NCI-H345 treated with DMSO at 0.1 percent for 48 hours (cell line): ENCODE results near the gene GPR139.

Experiments used
- DNase-seq: peaks from one replicate; lab custom pipeline; 2025; ENCODE audit not compliant: unreplicated experiment; lab: John Stamatoyannopoulos, UW

GPR139 gene

GRCh38 chr16:20073203-20074098 is at the start of gene GPR139:
Gene GPR139 (minus strand): TSS chr16:20073890. CDS start chr16:20073616, 274 bp downstream.
- no peak for DNase-seq

DNA sequence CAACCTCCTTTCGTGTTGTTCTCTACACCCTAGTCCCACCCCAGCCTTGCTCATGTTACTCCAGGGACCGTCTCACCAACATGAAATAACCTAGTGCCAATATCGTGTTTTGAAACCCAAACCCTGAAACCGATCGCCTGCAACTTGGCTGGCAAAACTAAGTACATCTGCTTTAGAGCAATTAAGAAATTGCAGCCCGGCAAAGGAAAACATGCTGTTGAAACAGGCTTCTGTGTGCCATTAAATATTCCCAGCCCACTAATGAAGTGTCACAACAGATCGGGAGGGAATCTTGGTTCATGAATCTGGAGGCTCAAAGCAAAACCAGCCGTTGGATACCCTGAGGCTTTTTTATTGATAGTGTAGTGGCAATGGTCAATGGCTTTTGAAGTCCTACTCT is 48.3 kb upstream of the GPR139 start:
- DNase-seq = no peak

DNA sequence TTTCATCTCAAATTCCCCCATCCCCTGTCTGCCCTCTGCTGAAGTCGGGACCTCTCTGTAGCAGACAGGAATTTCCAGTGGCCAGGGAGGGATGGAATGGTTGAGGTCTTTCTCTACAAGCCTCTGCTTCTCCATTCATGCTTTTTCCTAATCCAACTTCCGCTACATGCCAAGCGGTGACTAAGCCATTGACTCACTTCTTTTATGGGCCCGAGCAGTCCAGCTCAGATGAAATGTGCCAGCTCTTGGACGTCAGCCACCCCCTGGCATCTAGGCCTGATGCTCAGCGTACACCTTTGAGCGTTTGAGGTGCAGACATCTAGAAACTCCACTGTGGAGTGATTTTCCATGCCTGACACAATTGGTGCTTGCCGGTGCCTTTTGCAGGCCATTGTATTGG is 40.7 kb upstream of the GPR139 start:
- no peak for DNase-seq

GRCh38 chr16:20111143-20111542 is 37.5 kb upstream of the GPR139 start:
- DNase-seq = no peak

- DNase-seq = no peak
Observed at GRCh38 chr16:20107083-20107482, 33.4 kb upstream of the GPR139 start.

- DNase-seq = no peak
Observed at GRCh38 chr16:20104563-20105183, 31.0 kb upstream of the GPR139 start.

- no peak for DNase-seq
Observed at GRCh38 chr16:20102521-20102920, 28.8 kb upstream of the GPR139 start.

DNA sequence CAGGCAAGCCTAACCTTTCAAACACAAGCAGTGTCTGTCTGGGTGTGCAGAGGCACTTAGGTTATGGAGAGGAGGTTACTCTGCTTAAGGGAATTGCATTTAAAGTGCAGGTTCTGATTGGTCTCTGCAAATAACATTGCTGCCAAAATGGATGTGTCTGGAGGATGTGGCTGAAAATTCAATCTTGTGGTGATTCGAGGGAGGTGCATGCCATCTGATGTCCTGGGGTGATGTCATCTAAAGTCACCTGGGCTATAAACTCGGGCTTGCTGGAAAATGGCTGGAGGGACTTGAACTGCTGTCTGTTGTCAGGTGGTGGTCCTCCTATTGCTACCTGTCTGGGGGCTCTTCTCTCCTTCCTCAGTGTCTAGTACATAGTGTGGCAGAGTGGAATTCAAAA is 28.3 kb upstream of the GPR139 start:
- no peak for DNase-seq

- DNase-seq = no peak
Observed at GRCh38 chr16:20099375-20099774, 25.7 kb upstream of the GPR139 start.

GRCh38 chr16:20094157-20094556 is 20.5 kb upstream of the GPR139 start:
- no peak for DNase-seq

GRCh38 chr16:20089246-20089965 is 15.7 kb upstream of the GPR139 start:
- no peak for DNase-seq

DNA sequence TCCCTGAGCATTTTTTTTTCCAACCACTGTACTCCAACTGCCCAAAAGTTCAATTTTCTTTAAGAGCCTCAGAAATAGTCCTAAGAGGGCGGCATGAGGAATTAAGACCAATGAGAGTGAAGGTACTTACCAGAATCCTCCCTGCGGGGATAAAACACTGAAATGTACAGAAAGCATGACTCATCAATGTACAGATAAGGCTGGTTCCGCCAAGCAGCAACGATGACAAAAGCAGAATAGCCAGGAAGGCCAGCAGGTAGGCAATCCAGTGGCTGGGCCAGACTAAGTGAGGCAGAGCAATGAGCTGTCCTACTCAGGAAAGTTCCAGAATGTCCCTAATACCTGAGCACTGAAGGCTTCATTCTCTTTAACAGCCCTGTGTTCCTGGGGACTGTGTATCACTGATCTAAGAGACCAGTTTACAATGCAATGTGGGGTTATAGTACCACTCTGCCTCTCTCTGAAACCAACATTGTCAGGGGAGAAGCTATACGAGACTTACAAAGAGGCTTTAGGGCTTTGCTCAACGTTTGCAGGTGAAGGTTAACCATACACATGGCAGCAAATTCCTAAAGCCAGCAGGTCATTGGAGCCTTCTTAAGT is 11.0 kb upstream of the GPR139 start:
- DNase-seq = no peak

DNA sequence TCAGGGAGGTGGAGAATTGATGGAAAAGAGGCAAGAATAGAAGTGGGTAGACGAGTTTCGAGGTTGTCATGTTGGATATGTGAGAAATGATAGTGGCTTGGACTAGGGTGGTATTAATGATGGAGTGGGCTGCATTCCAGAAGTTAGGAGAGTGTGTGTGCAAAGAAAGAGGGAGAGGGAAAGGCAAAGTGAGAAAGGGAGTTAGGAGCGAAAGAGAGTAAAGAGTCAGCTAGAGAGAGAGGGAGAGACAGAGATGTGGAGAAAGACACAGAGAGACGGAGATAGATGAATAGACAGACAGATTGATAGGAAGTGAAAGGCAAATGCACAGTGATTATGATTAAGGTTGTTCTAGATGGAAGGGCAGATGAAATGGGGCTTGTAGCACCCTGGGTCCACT is 5.4 kb upstream of the GPR139 start:
- DNase-seq = no peak

- no peak for DNase-seq
Observed at GRCh38 chr16:20075243-20075642, 1.6 kb upstream of the GPR139 start.

- no peak for DNase-seq
Observed at GRCh38 chr16:20074099-20074991, 655 bp upstream of the GPR139 start.

DNA sequence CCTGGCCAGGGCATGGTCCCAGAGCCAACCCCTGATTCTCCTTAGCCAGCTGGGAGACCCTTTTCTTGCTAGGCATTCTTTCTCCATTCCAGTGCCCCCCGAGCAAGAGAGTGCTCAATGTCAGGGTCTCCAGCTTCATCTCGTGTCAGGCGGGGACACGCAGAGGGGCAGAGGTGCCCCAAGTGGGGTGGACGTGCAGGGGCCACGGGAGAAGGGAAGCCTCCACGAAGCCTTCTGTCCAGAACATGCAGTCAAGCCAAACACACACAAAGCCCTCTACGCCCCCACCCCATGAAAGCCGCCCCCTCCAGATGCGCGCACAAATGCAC is 852 bp downstream of the GPR139 start:
- DNase-seq = no peak

GRCh38 chr16:20072146-20072873 is 1.4 kb downstream of the GPR139 start:
- DNase-seq = no peak

DNA sequence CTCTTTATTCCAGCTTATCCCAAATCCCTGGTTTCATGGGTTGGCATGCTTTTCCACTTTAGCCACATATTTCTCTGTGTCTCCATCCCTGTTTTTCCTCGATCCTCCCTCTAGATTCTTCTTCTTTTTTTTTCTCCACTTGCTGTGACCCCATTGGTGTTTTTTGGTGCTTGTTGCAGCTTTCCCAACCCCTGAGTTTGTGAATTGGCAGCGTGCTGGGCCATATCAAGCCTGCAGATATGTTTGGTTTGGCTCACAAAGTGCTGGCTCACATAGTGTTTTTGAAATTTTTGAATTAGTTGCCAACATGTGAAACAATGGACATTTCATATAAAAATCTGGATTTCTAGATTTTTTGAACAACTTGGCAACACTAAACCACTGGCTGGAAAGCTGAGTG is 8.8 kb downstream of the GPR139 start:
- no peak for DNase-seq

- DNase-seq = no peak
Observed at GRCh38 chr16:20064520-20064919, 9.2 kb downstream of the GPR139 start.

DNA sequence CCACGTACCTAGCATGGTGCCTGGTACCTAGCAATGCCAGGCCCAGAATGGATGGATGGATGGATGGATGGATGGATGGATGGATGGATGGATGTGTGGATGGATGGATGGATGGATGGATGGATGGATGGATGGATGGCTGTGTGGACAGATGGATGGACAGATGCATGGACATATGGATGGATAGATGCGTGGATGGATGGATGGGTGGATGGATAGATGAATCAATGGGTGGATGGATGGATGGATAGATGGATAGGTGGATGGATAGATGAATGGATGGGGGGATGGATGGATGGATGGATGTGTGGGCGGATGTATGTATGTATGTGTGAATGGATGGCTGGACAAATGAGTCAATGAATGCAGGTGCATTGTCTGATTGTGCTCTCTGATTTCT is 12.6 kb downstream of the GPR139 start:
- DNase-seq = no peak
